PC-9 (cell line): Measurements from ENCODE around the gene EIF4A3.

Experiments used
- EZH2 ChIP-seq: fragments of 200-600 bp; sonication (generic); IDR thresholded peaks from 2 replicates; pipeline ENCODE4 v1.8.0; 2017; ENCODE audit warnings: antibody characterized with exemption, low read depth
- TF ChIP-seq, protein P1 (sequence below): fragments of 200-600 bp; sonication (generic); conservative IDR thresholded peaks from 2 replicates; pipeline ENCODE4 v1.6.1; 2017; ENCODE audit warnings: mixed run types, antibody characterized with exemption, mild to moderate bottlenecking, moderate library complexity

DNA sequence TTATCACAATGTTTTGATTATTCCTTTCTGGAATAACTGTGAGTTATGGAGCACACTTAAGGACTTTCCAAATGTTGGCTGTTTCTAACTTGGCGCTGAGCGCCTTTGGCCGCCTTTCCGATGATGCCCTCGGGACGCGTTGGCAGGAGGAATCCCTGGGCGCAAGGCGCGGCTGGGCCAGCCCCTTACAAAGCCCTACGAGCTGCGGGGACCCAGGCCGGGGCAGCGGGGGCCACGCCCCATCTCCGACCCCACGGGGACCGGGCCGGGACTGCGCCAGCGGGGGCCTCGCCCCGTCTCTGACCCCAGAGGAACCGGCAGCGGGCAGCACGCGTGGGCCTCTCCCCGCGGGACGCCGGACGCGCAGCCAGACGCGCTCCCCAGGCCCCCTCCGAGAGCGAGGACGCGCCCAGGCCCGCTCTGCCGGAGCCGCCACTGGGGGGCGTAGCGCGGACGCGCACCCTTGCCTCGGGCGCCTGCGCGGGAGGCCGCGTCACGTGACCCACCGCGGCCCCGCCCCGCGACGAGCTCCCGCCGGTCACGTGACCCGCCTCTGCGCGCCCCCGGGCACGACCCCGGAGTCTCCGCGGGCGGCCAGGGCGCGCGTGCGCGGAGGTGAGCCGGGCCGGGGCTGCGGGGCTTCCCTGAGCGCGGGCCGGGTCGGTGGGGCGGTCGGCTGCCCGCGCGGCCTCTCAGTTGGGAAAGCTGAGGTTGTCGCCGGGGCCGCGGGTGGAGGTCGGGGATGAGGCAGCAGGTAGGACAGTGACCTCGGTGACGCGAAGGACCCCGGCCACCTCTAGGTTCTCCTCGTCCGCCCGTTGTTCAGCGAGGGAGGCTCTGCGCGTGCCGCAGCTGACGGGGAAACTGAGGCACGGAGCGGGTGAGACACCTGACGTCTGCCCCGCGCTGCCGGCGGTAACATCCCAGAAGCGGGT lies 45.6 kb downstream of the EIF4A3 start, which contains the start of gene GAA:
- TF ChIP-seq, protein P1, sequence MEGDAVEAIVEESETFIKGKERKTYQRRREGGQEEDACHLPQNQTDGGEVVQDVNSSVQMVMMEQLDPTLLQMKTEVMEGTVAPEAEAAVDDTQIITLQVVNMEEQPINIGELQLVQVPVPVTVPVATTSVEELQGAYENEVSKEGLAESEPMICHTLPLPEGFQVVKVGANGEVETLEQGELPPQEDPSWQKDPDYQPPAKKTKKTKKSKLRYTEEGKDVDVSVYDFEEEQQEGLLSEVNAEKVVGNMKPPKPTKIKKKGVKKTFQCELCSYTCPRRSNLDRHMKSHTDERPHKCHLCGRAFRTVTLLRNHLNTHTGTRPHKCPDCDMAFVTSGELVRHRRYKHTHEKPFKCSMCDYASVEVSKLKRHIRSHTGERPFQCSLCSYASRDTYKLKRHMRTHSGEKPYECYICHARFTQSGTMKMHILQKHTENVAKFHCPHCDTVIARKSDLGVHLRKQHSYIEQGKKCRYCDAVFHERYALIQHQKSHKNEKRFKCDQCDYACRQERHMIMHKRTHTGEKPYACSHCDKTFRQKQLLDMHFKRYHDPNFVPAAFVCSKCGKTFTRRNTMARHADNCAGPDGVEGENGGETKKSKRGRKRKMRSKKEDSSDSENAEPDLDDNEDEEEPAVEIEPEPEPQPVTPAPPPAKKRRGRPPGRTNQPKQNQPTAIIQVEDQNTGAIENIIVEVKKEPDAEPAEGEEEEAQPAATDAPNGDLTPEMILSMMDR = peak; percentile 61; the same call in 1 of the 2 replicates
- TF ChIP-seq EZH2 = no peak
